T-cell (primary cell): ENCODE results near the gene COL8A1. TPM values are rescaled to one million over a fixed set of nuclear protein-coding genes. Genes with fewer than 3 reads are reported as not detected.

Source experiments
- ATAC-seq, 4 experiments: fragments of 200-7000 bp in 3 of 4; fragments of 150-1000 bp in 1 of 4; cut with Tn5 transposase; replicated peaks in 1 of 4; 1 replicate in 3 of 4; 2 replicates in 1 of 4; pipeline ENCODE4 v1.10.0; 2021; ENCODE audit warnings: moderate library complexity in 3 of 4, mild to moderate bottlenecking in 2 of 4, moderate number of reproducible peaks in 1 of 4
- CTCF ChIA-PET, 2 donors: fragments of 300-600 bp; sonication (Branson Sonifier 250); formaldehyde crosslinking; loops; one replicate each; lab custom pipeline; 2022; ENCODE audit warnings: antibody characterized with exemption in 2 of 2; lab: Charles Lee
- POLR2A ChIA-PET, 2 donors: fragments of 300-600 bp; sonication (Branson Sonifier 250); formaldehyde crosslinking; loops; one replicate each; lab custom pipeline; 2022; ENCODE audit warnings: antibody characterized with exemption in 2 of 2; lab: Charles Lee
- DNase-seq, 35 experiments: peaks; one replicate each; pipeline versions ENCODE4 v3.0.0 to v3.0.0-alpha.2; 2013 to 2023
- H3K27ac ChIP-seq: one replicate; pipeline ENCODE4 v1.5.1; 2013; ENCODE audit warnings: low read length
- H3K27me3 ChIP-seq, 2 experiments: replicated peaks in 1 of 2; 1 replicate in 1 of 2; 2 replicates in 1 of 2; pipeline versions ENCODE4 v1.6.1 to v1.7.0; 2013; ENCODE audit warnings: low read length in 1 of 2, mixed read lengths in 1 of 2; ENCODE audit not compliant: control insufficient read depth in 2 of 2, insufficient read depth in 2 of 2; ENCODE audit errors: extremely low read depth in 1 of 2
- H3K36me3 ChIP-seq, 2 donors: 1 replicate in 1 of 2; 2 replicates in 1 of 2; pipeline versions ENCODE4 v1.6.1 to v1.7.0; 2013; ENCODE audit warnings: low read length in 1 of 2; ENCODE audit not compliant: control insufficient read depth in 2 of 2, insufficient read depth in 1 of 2; ENCODE audit errors: extremely low read depth in 1 of 2
- H3K4me1 ChIP-seq, 2 experiments: 1 replicate in 1 of 2; 2 replicates in 1 of 2; pipeline versions ENCODE4 v1.6.1 to v1.7.0; 2013; ENCODE audit warnings: low read length in 2 of 2, mixed read lengths in 1 of 2; ENCODE audit not compliant: insufficient read depth in 2 of 2, control insufficient read depth in 1 of 2; ENCODE audit errors: extremely low read depth in 1 of 2
- H3K4me3 ChIP-seq, 2 donors: 1 replicate in 1 of 2; 2 replicates in 1 of 2; pipeline versions ENCODE4 v1.5.1 to v1.7.0; 2013; ENCODE audit warnings: mild to moderate bottlenecking in 2 of 2, low read length in 1 of 2, moderate library complexity in 1 of 2; ENCODE audit not compliant: control insufficient read depth in 1 of 2; ENCODE audit errors: extremely low read depth in 1 of 2
- H3K9me3 ChIP-seq: 2 replicates; pipeline ENCODE4 v1.7.0; 2013
- H3K27ac Mint-ChIP-seq, 2 donors: one replicate each; pipeline ENCODE4 v1.8.0; 2020 to 2021; ENCODE audit warnings: mild to moderate bottlenecking in 2 of 2, mixed read lengths in 2 of 2
- H3K27me3 Mint-ChIP-seq, 2 donors: one replicate each; pipeline ENCODE4 v1.8.0; 2021 to 2022; ENCODE audit warnings: mixed read lengths in 2 of 2
- H3K36me3 Mint-ChIP-seq: one replicate; pipeline ENCODE4 v1.8.0; 2021; ENCODE audit warnings: mixed read lengths
- H3K4me1 Mint-ChIP-seq, 3 donors: one replicate each; pipeline ENCODE4 v1.8.0; 2020 to 2022; ENCODE audit warnings: mixed read lengths in 3 of 3, mild to moderate bottlenecking in 1 of 3
- H3K4me3 Mint-ChIP-seq, 3 donors: one replicate each; pipeline ENCODE4 v1.8.0; 2020 to 2022; ENCODE audit warnings: mild to moderate bottlenecking in 3 of 3, mixed read lengths in 3 of 3, moderate library complexity in 3 of 3
- H3K9me3 Mint-ChIP-seq, 3 donors: one replicate each; pipeline ENCODE4 v1.8.0; 2020 to 2022; ENCODE audit warnings: mixed read lengths in 3 of 3
- WGBS: methylation state at CpG from one replicate; pipeline ENCODE4 v1.1.5; 2013; ENCODE audit warnings: missing lambda C conversion rate; ENCODE audit not compliant: insufficient coverage; 5-methylcytosine and 5-hydroxymethylcytosine counted together
- total RNA-seq, 35 experiments: library from RNA in 6 of 35; stranded (reverse) in 6 of 35; fragments of 120-200 nt in 1 of 35; gene quantifications; one replicate each; pipeline versions ENCODE4 v1.2.1 to v1.2.4 and lab custom pipeline; 2013 to 2026

COL8A1 gene
- total RNA-seq, 5 donors from 2014 or later (not counting 1 experiment from before 2014, with no cell fraction given) = 0.12 to 0.36 (median 0.15) TPM

DNA sequence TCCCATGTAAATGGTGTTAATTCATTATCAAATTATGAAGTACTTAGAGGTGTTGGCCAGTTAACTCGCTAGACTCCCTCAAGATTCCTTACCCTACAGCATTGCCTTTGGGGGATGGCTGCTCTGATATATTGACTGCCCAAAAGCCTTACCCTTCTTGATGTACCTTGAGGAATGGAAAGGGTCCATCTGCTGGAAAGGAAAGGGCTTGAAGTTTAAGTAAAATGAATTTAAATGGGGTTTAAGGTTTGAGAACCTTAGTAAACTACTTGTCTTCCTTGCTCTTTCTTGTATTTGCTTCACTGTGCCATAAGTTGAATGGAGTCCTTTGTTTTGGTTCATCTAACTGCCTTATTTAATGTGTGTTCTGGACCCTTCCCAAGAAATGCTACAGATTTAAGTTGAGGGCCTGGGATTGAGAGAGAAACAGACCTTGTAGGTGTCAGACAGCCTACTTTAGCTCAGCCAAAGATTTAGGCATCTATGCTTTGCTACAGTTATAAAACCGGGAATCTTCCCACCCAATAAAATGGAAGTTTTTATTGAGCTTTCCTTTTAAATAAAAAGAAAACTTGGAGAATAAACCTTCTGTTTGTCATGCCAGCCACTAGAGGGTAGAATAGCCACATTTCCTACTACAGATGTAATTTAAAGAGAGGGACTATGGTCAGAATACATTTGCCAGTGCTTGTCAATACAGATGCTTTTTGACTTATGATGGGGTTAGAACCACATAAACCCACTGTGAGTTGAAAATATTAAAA, 204.6 kb downstream of the COL8A1 start:
- Histone ChIP-seq H3K4me1 (no peaks in the 10 kb centered on the region), H3K36me3 (peaks cover 0 to 2% of the 10 kb centered on the region in 2 donors), H3K27ac (no peak overlapping the region), H3K4me3 (no peak overlapping the region), H3K9me3 (no peaks in the 10 kb centered on the region), H3K27me3 (no peaks in the 10 kb centered on the region)
- CTCF ChIA-PET = interaction anchor here (0.6 to 1.4 kb wide), 6 partner anchors 12 to 411 kb away, joined by 3 to 4 read pairs (median 3); no protein-coding TSS in a partner anchor
- POLR2A ChIA-PET = no interaction called here
- no peak overlapping the region for H3K27ac Mint-ChIP-seq
- ATAC-seq (no peak), DNase-seq (peak in 1 of 35 experiments; percentile 15)
- H3K27me3 Mint-ChIP-seq = no peaks in the 10 kb centered on the region
- WGBS = no CpG with 5 or more reads among the region's 2 CpGs
- peaks cover 3% of the 10 kb centered on the region for H3K36me3 Mint-ChIP-seq
- peaks cover 1 to 6% (median 4%) of the 10 kb centered on the region in 3 donors for H3K4me1 Mint-ChIP-seq
- H3K4me3 Mint-ChIP-seq = no peak overlapping the region
- no peaks in the 10 kb centered on the region for H3K9me3 Mint-ChIP-seq

DNA sequence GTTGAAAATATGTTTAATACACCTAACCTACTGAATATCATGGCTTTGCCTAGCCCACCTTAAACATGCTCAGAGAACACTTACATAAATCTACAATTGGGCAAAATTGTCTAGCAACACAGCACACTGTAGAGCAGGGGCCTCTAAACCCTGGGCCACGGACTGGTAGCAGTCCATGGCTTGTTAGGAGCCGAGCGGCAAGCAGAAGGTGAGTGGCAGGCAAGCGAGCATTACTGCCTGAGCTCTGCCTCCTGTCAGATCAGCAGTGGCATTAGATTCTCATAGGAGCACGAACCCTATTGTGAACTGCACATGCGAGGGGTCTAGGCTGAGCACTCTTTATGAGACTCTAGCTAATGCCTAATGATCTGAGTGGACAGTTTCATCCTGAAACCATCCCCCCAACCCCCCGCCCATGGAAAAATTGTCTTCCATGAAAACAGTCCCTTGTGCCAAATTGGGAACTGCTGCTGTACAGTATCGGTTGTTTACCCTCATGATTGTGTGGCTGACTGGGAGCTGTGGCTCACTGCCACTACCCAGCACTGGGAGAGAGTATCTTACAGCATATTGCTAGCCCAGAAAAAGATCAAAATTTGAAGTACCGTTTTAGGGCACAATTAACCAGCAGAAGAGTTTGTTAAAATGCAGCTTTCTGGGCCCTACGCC, 205.3 kb downstream of the COL8A1 start:
- Mint-ChIP-seq H3K4me3 (no peak overlapping the region), H3K27ac (no peak overlapping the region), H3K36me3 (peaks cover 3% of the 10 kb centered on the region), H3K9me3 (no peaks in the 10 kb centered on the region), H3K4me1 (peaks cover 4 to 6% (median 5%) of the 10 kb centered on the region in 3 donors), H3K27me3 (no peaks in the 10 kb centered on the region)
- 89% methylated on average over 8 of the region's 10 CpGs for WGBS
- POLR2A ChIA-PET = interaction anchor here (0.6 to 0.8 kb wide), 3 partner anchors 10 to 54 kb away, joined by 3 to 4 read pairs (median 3); no protein-coding TSS in a partner anchor
- ATAC-seq (no peak), DNase-seq (no peak)
- CTCF ChIA-PET = interaction anchor here (0.6 to 1.4 kb wide), 8 partner anchors 12 to 410 kb away, joined by 3 to 4 read pairs (median 3); no protein-coding TSS in a partner anchor
- H3K4me3 ChIP-seq = no peak overlapping the region
- no peak overlapping the region for H3K27ac ChIP-seq
- H3K27me3 ChIP-seq = no peaks in the 10 kb centered on the region
- H3K36me3 ChIP-seq = peaks cover 0 to 2% of the 10 kb centered on the region in 2 donors
- no peaks in the 10 kb centered on the region for H3K4me1 ChIP-seq
- H3K9me3 ChIP-seq = no peaks in the 10 kb centered on the region

DNA sequence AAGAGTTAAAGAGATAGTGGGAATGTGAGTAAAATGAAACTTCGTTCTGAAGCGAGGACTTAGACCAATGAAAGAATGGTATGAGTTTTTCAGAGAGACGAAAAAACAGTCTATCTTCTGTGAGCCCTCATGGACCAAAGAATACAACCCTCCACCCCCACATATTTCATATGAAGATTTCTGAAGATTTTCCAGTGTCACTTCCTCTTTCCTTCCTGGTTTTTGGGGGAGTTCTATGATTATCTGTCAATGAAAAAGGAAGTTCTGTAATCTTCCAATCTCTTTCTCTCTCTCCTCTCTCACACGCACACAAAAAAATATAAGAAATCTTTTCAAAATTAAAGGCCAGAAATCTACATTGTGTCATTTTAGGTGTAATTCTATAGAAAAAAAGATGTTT, 206.9 kb downstream of the COL8A1 start:
- Mint-ChIP-seq H3K27me3 (no peaks in the 10 kb centered on the region), H3K9me3 (no peaks in the 10 kb centered on the region), H3K4me3 (no peak overlapping the region), H3K36me3 (no peaks in the 10 kb centered on the region), H3K4me1 (peaks cover 4 to 6% (median 5%) of the 10 kb centered on the region in 3 donors), H3K27ac (no peak overlapping the region)
- no peak for DNase-seq
- POLR2A ChIA-PET = no interaction called here
- Histone ChIP-seq H3K9me3 (no peaks in the 10 kb centered on the region), H3K4me3 (no peak overlapping the region), H3K36me3 (no peaks in the 10 kb centered on the region), H3K27me3 (no peaks in the 10 kb centered on the region), H3K27ac (no peak overlapping the region), H3K4me1 (no peaks in the 10 kb centered on the region)
- CTCF ChIA-PET = interaction anchor here in 1 of 2 donors (0.6 kb wide), 1 partner anchor 8 kb away, joined by 3 read pairs; no protein-coding TSS in a partner anchor
- no peak for ATAC-seq
- no CpG with 5 or more reads among the region's 4 CpGs for WGBS

DNA sequence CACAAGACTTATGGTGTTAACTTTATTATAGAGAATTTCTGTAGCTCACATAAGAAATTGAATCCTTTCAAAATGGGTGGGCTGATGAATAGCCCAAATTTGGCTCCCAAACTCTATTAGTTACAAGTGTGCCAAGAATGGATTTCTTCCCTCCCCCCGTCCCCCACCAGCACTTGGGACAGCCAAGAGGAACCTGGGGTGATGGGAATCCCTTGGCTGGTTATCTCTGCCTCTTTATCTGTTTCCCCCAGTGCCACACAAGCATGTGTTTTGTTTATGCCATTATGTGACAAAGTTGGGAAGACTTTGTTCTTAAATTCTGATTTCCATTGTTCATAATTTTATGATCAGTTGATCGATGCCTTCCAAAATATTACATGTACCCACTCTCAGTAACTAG, 207.6 kb downstream of the COL8A1 start:
- Mint-ChIP-seq H3K27ac (no peak overlapping the region), H3K27me3 (no peaks in the 10 kb centered on the region), H3K4me3 (no peak overlapping the region), H3K9me3 (no peaks in the 10 kb centered on the region), H3K36me3 (no peaks in the 10 kb centered on the region), H3K4me1 (peaks cover 4 to 6% (median 5%) of the 10 kb centered on the region in 3 donors)
- Histone ChIP-seq H3K4me3 (no peak overlapping the region), H3K9me3 (no peaks in the 10 kb centered on the region), H3K36me3 (no peaks in the 10 kb centered on the region), H3K4me1 (no peaks in the 10 kb centered on the region), H3K27me3 (no peaks in the 10 kb centered on the region), H3K27ac (no peak overlapping the region)
- DNase-seq = no peak
- no peak for ATAC-seq
- ChIA-PET POLR2A (interaction anchor here in 1 of 2 donors (1.0 kb wide), 1 partner anchor 13 kb away, joined by 4 read pairs; no protein-coding TSS in a partner anchor), CTCF (interaction anchor here (0.6 to 1.3 kb wide), 4 partner anchors 9 to 268 kb away, joined by 3 to 11 read pairs (median 4); no protein-coding TSS in a partner anchor)
- WGBS = no CpG with 5 or more reads among the region's 2 CpGs

DNA sequence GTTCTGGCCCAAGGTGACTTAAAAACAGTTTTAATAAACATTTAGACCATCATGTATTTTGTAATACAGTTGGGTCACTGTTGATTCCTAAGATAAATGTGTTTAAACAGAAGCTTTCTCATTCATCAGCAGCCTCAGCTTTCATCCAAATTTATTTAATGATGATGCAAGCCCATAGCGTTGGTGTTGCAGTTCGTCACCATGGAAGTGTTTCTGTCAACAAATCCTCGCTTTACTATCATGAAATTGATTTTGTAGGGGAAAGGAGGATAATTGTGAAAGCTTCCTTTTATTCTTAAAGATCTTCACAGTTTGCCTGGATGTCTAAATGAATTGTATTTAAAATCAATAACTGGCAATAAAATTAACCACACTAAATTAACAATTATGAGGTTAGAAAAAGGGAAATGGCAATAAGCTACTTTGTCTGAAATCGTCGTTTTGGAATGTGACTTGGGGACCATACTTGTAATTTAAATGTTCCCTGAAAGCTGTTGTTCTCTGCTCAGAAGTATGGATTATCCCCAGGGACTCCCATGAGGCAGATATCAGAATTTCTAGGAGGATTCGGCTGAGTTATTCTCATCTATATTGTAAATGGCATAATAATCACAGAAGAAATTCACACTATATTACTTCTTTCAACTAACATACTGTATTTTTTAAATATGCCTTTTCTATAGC, 208.2 kb downstream of the COL8A1 start:
- no peaks in the 10 kb centered on the region for H3K9me3 ChIP-seq
- WGBS = no CpG with 5 or more reads among the region's 6 CpGs

DNA sequence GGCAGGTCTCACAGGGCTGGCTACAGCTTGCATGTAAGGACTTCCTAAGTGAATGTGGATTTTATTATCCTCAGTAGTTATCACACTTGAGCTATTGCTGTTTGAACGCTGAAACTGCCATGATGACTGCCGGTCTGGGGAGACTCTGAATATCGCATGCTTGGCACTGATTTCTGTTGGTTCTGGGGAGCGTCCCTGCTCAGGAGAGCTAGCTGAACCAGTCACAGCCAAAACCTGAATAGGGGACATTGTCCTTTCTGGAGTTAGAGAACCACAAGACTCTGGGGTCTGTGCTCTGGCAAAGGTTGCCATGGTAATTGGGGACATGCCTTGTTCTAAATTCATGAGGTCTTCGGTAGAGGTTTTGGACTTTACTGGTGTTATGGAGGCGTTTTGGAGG, 210.0 kb downstream of the COL8A1 start:
- Histone ChIP-seq H3K4me3 (no peak overlapping the region), H3K36me3 (no peaks in the 10 kb centered on the region), H3K4me1 (no peaks in the 10 kb centered on the region), H3K27ac (no peak overlapping the region), H3K27me3 (no peaks in the 10 kb centered on the region), H3K9me3 (no peaks in the 10 kb centered on the region)
- no peaks in the 10 kb centered on the region for H3K27me3 Mint-ChIP-seq
- H3K27ac Mint-ChIP-seq = no peak overlapping the region
- CTCF ChIA-PET = interaction anchor here in 1 of 2 donors (1.0 kb wide), 1 partner anchor 14 kb away, joined by 3 read pairs; no protein-coding TSS in a partner anchor
- peaks cover 4 to 6% (median 5%) of the 10 kb centered on the region in 3 donors for H3K4me1 Mint-ChIP-seq
- POLR2A ChIA-PET = no interaction called here
- no peak overlapping the region for H3K4me3 Mint-ChIP-seq
- DNase-seq = no peak
- no peaks in the 10 kb centered on the region for H3K9me3 Mint-ChIP-seq
- 95% methylated on average over 6 of the region's 6 CpGs for WGBS
- ATAC-seq = no peak
- H3K36me3 Mint-ChIP-seq = no peaks in the 10 kb centered on the region

More for the DNA sequence above, 208.2 kb downstream of the COL8A1 start:
- POLR2A ChIA-PET = interaction anchor here in 1 of 2 donors (0.6 to 1.0 kb wide), 3 partner anchors 14 to 757 kb away, joined by 3 to 5 read pairs (median 4); no protein-coding TSS in a partner anchor
- Histone ChIP-seq H3K27ac (no peak overlapping the region), H3K27me3 (no peaks in the 10 kb centered on the region), H3K4me3 (no peak overlapping the region), H3K36me3 (no peaks in the 10 kb centered on the region), H3K4me1 (no peaks in the 10 kb centered on the region)
- Mint-ChIP-seq H3K36me3 (no peaks in the 10 kb centered on the region), H3K4me1 (peaks cover 4 to 6% (median 5%) of the 10 kb centered on the region in 3 donors), H3K9me3 (no peaks in the 10 kb centered on the region), H3K27ac (no peak overlapping the region), H3K4me3 (no peak overlapping the region), H3K27me3 (no peaks in the 10 kb centered on the region)
- DNase-seq (no peak), ATAC-seq (no peak)
- CTCF ChIA-PET = interaction anchor here (0.6 to 1.3 kb wide), 8 partner anchors 13 to 410 kb away, joined by 3 to 11 read pairs (median 4); no protein-coding TSS in a partner anchor
